Measurements from ENCODE around the gene NMUR1.

The NMUR1 gene

GRCh38 chr2:231554327-231554726 is 24.1 kb upstream of the NMUR1 start:
- no peak for DNase-seq (ENCODE audit: low spot score)

GRCh38 chr2:231552752-231553151 is 22.5 kb upstream of the NMUR1 start:
- DNase-seq (ENCODE audit: low spot score), result no peak

- no peak for DNase-seq (ENCODE audit: low spot score)
These were observed 19.4 kb upstream of the NMUR1 start for GRCh38 chr2:231549446-231550239.

- DNase-seq (ENCODE audit: low spot score), result no peak
These were observed 18.5 kb upstream of the NMUR1 start for GRCh38 chr2:231548752-231549151.

GRCh38 chr2:231547315-231548110 is 17.3 kb upstream of the NMUR1 start:
- DNase-seq (ENCODE audit: low spot score), result no peak

- DNase-seq (ENCODE audit: low spot score), result no peak
These were observed 15.9 kb upstream of the NMUR1 start for GRCh38 chr2:231546014-231546715.

GRCh38 chr2:231545105-231545902 is 15.1 kb upstream of the NMUR1 start:
- no peak for DNase-seq (ENCODE audit: low spot score)

GRCh38 chr2:231542136-231542535 is 11.9 kb upstream of the NMUR1 start:
- DNase-seq (ENCODE audit: low spot score), result no peak

GRCh38 chr2:231541645-231542044 is 11.4 kb upstream of the NMUR1 start:
- no peak for DNase-seq (ENCODE audit: low spot score)

GRCh38 chr2:231539991-231540390 is 9.7 kb upstream of the NMUR1 start:
- DNase-seq (ENCODE audit: low spot score), result no peak

- DNase-seq (ENCODE audit: low spot score), result no peak
These were observed 5.7 kb upstream of the NMUR1 start for GRCh38 chr2:231535961-231536360.

- no peak for DNase-seq (ENCODE audit: low spot score)
These were observed 3.5 kb upstream of the NMUR1 start for GRCh38 chr2:231533777-231534125.

- no peak for DNase-seq (ENCODE audit: low spot score)
These were observed 3.0 kb upstream of the NMUR1 start for GRCh38 chr2:231533086-231533776.

GRCh38 chr2:231532756-231533035 is 2.5 kb upstream of the NMUR1 start:
- DNase-seq (ENCODE audit: low spot score), result no peak

- DNase-seq (ENCODE audit: low spot score), result no peak
These were observed 1.9 kb upstream of the NMUR1 start for GRCh38 chr2:231531883-231532755.

GRCh38 chr2:231531466-231531865 is 1.2 kb upstream of the NMUR1 start:
- no peak for DNase-seq (ENCODE audit: low spot score)

GRCh38 chr2:231528636-231529030 is 1.6 kb downstream of the NMUR1 start:
- DNase-seq (ENCODE audit: low spot score), result no peak

GRCh38 chr2:231527955-231528635 is 2.1 kb downstream of the NMUR1 start:
- no peak for DNase-seq (ENCODE audit: low spot score)

- no peak for DNase-seq (ENCODE audit: low spot score)
These were observed 3.2 kb downstream of the NMUR1 start for GRCh38 chr2:231527091-231527395.

Data from SK-N-DZ (cell line).